Sigmoid colon (tissue), 7 donors: ENCODE data around the gene ISL1. TPM values are rescaled to one million over a fixed set of nuclear protein-coding genes. Genes with fewer than 3 reads are reported as not detected.

Experiments
- DNase-seq: peaks from one replicate; pipeline ENCODE4 v3.0.0-alpha.2; 2019
- H3K27ac ChIP-seq, 4 donors: fragments of 200-600 bp; sonication (generic); one replicate each; pipeline ENCODE4 v1.5.1; 2016 to 2019; ENCODE audit warnings: mild to moderate bottlenecking in 1 of 4
- H3K27me3 ChIP-seq, 3 donors: fragments of 200-600 bp; sonication (generic); one replicate each; pipeline ENCODE4 v1.5.1; 2019; ENCODE audit warnings: mild to moderate bottlenecking in 1 of 3
- H3K36me3 ChIP-seq, 4 donors: fragments of 200-600 bp; sonication (generic); one replicate each; pipeline ENCODE4 v1.5.1; 2016 to 2019
- H3K4me1 ChIP-seq, 4 donors: fragments of 200-600 bp; sonication (generic); one replicate each; pipeline ENCODE4 v1.5.1; 2017 to 2019
- H3K4me3 ChIP-seq, 4 donors: fragments of 200-600 bp; sonication (generic); one replicate each; pipeline ENCODE4 v1.5.1; 2017 to 2019; ENCODE audit warnings: mild to moderate bottlenecking in 2 of 4, moderate library complexity in 1 of 4
- H3K9me3 ChIP-seq, 4 donors: fragments of 200-600 bp in 3 of 4; sonication (generic) in 3 of 4; one replicate each; pipeline versions ENCODE4 v1.5.1 to v1.6.1; 2013 to 2019
- EP300 ChIP-seq, 4 donors: sonication (generic); formaldehyde crosslinking; IDR thresholded peaks; one replicate each; pipeline ENCODE4 v1.6.1; 2017; ENCODE audit warnings: antibody characterized with exemption in 4 of 4
- POLR2A ChIP-seq, 2 donors: fragments of 450-650 bp; IDR thresholded peaks; one replicate each; pipeline ENCODE4 v1.6.1; 2016; ENCODE audit warnings: antibody characterized with exemption in 2 of 2, mild to moderate bottlenecking in 2 of 2, moderate library complexity in 2 of 2
- POLR2AphosphoS5 ChIP-seq, 4 donors: sonication (generic); formaldehyde crosslinking; IDR thresholded peaks; one replicate each; pipeline ENCODE4 v1.6.1; 2017; ENCODE audit warnings: antibody characterized with exemption in 4 of 4
- WGBS, 2 donors: extraction: QIAGEN DNeasy Blood & Tissue Kit; methylation state at CpG; one replicate each; pipeline ENCODE4 v1.1.7; 2013; 5-methylcytosine and 5-hydroxymethylcytosine counted together
- intact Hi-C: fragments of 100-400 bp; cut with DNase I; formaldehyde crosslinking; loops from one replicate; pipeline ENCODE4 v1.15.1; 2023
- polyA plus RNA-seq, 3 donors: library from polyadenylated mRNA; stranded (reverse); fragments of 200-250 nt; gene quantifications; one replicate each; pipeline ENCODE4 v1.2.3, GENCODE V29; 2013
- total RNA-seq, 4 donors: library from RNA; depleted of rRNA; stranded (reverse); fragments of >200 nt; gene quantifications; one replicate each; pipeline ENCODE4 v1.1.0, GENCODE V29; 2016
- TF ChIP-seq, protein P1 (sequence below), 4 experiments: fragments of 450-650 bp in 3 of 4; fragments of 200-600 bp in 1 of 4; IDR thresholded peaks; one replicate each; pipeline ENCODE4 v1.5.1; 2016 to 2019; ENCODE audit warnings: antibody characterized with exemption in 4 of 4, mild to moderate bottlenecking in 3 of 4, moderate library complexity in 2 of 4
- donor health status: healthy with polysubstance abuse.
- donor health status: Bipolar disorder and iron deficiency.
- donor health status: healthy.

The ISL1 gene
- total and polyA plus RNA-seq, 7 donors = 0.46 to 1.2 (median 1.1) TPM

DNA sequence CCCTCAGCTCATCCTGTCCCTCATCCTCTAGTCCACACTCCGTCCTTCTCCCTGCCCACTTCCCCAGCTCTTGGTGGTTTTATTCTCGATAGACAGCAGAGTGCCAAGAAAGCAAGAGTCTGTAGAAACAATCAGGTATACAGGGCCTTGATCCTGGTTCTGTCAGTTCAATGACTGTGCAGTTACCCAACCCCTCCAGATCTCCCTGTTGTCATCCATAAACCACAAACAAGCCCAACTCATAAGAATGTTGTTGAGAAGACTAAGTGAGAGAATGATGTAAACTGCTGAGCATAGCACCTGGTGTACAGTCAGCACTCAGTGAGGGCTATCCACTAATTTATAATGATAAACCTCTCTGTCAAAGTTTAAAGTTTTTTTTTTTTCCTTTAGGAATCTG lies 31.3 kb downstream of the ISL1 start:
- 75 to 81% methylated on average over 2 of the region's 2 CpGs for WGBS, 2 donors
- no peaks in the 10 kb centered on the region for H3K36me3 ChIP-seq
- DNase-seq = no peak
- H3K4me3 ChIP-seq = no peak overlapping the region
- H3K9me3 ChIP-seq = no peaks in the 10 kb centered on the region
- H3K4me1 ChIP-seq = no peaks in the 10 kb centered on the region
- no peak overlapping the region for H3K27ac ChIP-seq
- intact Hi-C loops = no loop called here
- H3K27me3 ChIP-seq = no peaks in the 10 kb centered on the region
- TF ChIP-seq, protein P1, sequence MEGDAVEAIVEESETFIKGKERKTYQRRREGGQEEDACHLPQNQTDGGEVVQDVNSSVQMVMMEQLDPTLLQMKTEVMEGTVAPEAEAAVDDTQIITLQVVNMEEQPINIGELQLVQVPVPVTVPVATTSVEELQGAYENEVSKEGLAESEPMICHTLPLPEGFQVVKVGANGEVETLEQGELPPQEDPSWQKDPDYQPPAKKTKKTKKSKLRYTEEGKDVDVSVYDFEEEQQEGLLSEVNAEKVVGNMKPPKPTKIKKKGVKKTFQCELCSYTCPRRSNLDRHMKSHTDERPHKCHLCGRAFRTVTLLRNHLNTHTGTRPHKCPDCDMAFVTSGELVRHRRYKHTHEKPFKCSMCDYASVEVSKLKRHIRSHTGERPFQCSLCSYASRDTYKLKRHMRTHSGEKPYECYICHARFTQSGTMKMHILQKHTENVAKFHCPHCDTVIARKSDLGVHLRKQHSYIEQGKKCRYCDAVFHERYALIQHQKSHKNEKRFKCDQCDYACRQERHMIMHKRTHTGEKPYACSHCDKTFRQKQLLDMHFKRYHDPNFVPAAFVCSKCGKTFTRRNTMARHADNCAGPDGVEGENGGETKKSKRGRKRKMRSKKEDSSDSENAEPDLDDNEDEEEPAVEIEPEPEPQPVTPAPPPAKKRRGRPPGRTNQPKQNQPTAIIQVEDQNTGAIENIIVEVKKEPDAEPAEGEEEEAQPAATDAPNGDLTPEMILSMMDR (IDR thresholded peaks at IDR 0.05) = no peak
- TF ChIP-seq POLR2AphosphoS5 (IDR thresholded peaks at IDR 0.05) = no peak
- TF ChIP-seq POLR2A (IDR thresholded peaks at IDR 0.05) = no peak
- no peak for TF ChIP-seq EP300 (IDR thresholded peaks at IDR 0.05)

DNA sequence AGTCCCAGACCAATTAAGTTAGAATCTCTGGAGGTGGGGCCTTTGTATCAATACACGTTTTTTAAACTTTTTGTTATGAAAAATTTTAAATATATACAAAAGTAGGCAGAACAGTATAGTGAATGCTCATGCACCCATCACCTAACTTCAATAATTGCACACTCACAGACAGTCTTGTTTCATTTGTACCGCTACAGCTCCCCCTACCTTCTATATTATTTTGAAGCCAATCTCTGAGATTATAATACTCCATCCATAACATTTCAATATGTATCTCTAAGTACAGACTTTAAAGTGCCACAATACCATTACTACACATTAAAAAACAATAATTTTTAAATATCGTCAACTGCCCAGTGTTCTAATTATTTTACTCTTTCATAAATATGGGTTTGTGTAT lies 32.9 kb downstream of the ISL1 start:
- no peak overlapping the region for H3K4me3 ChIP-seq
- intact Hi-C loops = loop anchor here (5.0 kb wide), 1 partner anchor 34 kb away; the partner anchor contains the start of gene ISL1
- TF ChIP-seq, protein P1 (IDR thresholded peaks at IDR 0.05) = no peak
- TF ChIP-seq POLR2A (IDR thresholded peaks at IDR 0.05) (no peak), POLR2AphosphoS5 (IDR thresholded peaks at IDR 0.05) (no peak), EP300 (IDR thresholded peaks at IDR 0.05) (no peak)
- H3K27ac ChIP-seq = no peak overlapping the region
- DNase-seq = no peak
- no peaks in the 10 kb centered on the region for H3K27me3 ChIP-seq
- 74 to 83% methylated on average over 3 of the region's 3 CpGs for WGBS, 2 donors
- no peaks in the 10 kb centered on the region for H3K9me3 ChIP-seq
- no peaks in the 10 kb centered on the region for H3K4me1 ChIP-seq
- no peaks in the 10 kb centered on the region for H3K36me3 ChIP-seq

DNA sequence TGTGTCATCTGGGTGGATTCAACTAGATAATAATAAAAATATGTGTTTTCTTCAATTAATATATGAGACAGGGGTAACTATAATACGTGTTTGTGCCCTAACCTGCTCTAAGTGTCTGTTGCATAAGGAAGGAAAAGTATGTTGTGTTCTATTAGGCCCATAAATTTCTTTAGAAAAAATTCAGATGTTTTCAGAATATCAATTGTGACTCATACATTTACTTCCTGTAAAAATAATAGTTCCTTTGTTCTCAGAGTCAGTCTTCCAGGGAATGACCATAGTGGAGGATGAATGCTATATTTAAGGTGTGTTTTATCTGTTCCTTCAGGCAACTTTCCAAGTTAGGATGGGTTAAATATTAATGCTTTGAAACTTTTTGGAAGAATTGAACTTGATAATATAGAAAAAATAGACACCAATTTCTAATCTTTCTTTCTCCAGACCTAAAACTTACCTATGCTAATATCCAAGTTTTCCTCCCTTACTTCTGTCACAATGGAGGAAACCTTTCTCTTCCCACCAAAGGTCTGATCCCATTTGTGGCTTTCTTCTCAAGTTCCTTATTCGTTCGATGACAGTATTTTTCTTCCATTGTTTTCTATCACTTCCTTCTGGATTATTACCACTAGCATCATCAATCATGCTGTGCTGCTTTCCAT lies 49.9 kb downstream of the ISL1 start:
- 57 to 60% methylated on average over 3 of the region's 3 CpGs for WGBS, 2 donors
- H3K4me1 ChIP-seq = no peaks in the 10 kb centered on the region
- TF ChIP-seq, protein P1 (IDR thresholded peaks at IDR 0.05) = no peak
- no peaks in the 10 kb centered on the region for H3K27me3 ChIP-seq
- intact Hi-C loops = no loop called here
- no peaks in the 10 kb centered on the region for H3K36me3 ChIP-seq
- no peak for DNase-seq
- H3K4me3 ChIP-seq = no peak overlapping the region
- no peaks in the 10 kb centered on the region for H3K9me3 ChIP-seq
- no peak overlapping the region for H3K27ac ChIP-seq

DNA sequence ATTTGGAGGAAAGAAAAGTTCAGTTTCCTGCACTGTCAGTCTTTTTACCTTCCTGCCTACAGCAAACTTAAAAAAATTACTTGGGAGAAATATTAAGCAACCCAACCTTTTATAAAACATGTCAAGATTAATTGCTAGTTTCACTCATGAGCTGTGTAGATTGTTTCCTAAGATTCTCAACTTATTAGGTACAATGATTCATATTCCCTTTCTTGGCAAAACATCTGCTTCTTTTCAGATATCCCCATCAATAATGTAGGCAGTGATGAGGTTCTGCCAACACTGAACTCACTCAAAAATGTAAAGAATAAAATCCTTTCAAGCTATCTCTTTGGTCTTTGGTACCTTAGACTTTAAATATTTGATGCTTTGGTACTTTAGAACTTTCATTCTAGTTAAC lies 56.0 kb downstream of the ISL1 start:
- intact Hi-C loops = no loop called here

More for the DNA sequence above, 56.0 kb downstream of the ISL1 start:
- Histone ChIP-seq H3K9me3 (no peaks in the 10 kb centered on the region), H3K27ac (no peak overlapping the region), H3K36me3 (no peaks in the 10 kb centered on the region), H3K4me1 (no peaks in the 10 kb centered on the region), H3K27me3 (no peaks in the 10 kb centered on the region), H3K4me3 (no peak overlapping the region)
- DNase-seq = no peak
- TF ChIP-seq, protein P1 (IDR thresholded peaks at IDR 0.05) = no peak
- no peak for TF ChIP-seq POLR2AphosphoS5 (IDR thresholded peaks at IDR 0.05)
- no peak for TF ChIP-seq POLR2A (IDR thresholded peaks at IDR 0.05)
- no peak for TF ChIP-seq EP300 (IDR thresholded peaks at IDR 0.05)
